Testis (tissue), 3 donors: Measurements from ENCODE around the gene ASB3. TPM values are rescaled to one million over a fixed set of nuclear protein-coding genes. Genes with fewer than 3 reads are reported as not detected.

Experiments used
- DNase-seq: peaks from one replicate; pipeline ENCODE4 v3.0.0-alpha.2; 2019
- H3K27ac ChIP-seq, 2 donors: fragments of 200-600 bp; sonication (generic); one replicate each; pipeline ENCODE4 v1.5.1; 2019
- H3K27me3 ChIP-seq: fragments of 200-600 bp; sonication (generic); one replicate; pipeline ENCODE4 v1.5.1; 2019
- H3K36me3 ChIP-seq: fragments of 200-600 bp; sonication (generic); one replicate; pipeline ENCODE4 v1.5.1; 2017; ENCODE audit warnings: low read depth; ENCODE audit errors: missing control alignments
- H3K4me1 ChIP-seq: fragments of 200-600 bp; sonication (generic); one replicate; pipeline ENCODE4 v1.5.1; 2019
- H3K4me3 ChIP-seq, 2 donors: fragments of 200-600 bp; sonication (generic); one replicate each; pipeline ENCODE4 v1.5.1; 2017 to 2019
- H3K9me3 ChIP-seq: fragments of 200-600 bp; sonication (generic); one replicate; pipeline ENCODE4 v1.5.1; 2017
- CTCF ChIP-seq, 3 experiments: fragments of 450-650 bp in 2 of 3; fragments of 200-600 bp in 1 of 3; sonication (generic) in 1 of 3; IDR thresholded peaks; one replicate each; pipeline ENCODE4 v1.5.1; 2016 to 2019; ENCODE audit warnings: antibody characterized with exemption in 3 of 3, mild to moderate bottlenecking in 2 of 3, moderate library complexity in 1 of 3
- POLR2A ChIP-seq: fragments of 450-650 bp; IDR thresholded peaks from one replicate; pipeline ENCODE4 v1.6.1; 2017; ENCODE audit warnings: antibody characterized with exemption, mild to moderate bottlenecking, moderate library complexity
- WGBS, 2 donors: methylation state at CpG; one replicate each; pipeline ENCODE4 v1.1.5; 2018; 5-methylcytosine and 5-hydroxymethylcytosine counted together
- intact Hi-C: fragments of 100-400 bp; cut with DNase I; formaldehyde crosslinking; loops from one replicate; pipeline ENCODE4 v1.15.1; 2023; ENCODE audit warnings: low total_unique reads
- polyA plus RNA-seq: library from polyadenylated mRNA; stranded (reverse); fragments of 350-450 nt; fragmentation: Illumina TruSeq; extraction: RNeasy Lipid Tissue Mini Kit (QIAGEN cat#74804); gene quantifications from one replicate; pipeline ENCODE4 v1.2.3, GENCODE V29; 2014; ENCODE audit warnings: low read depth, low replicate concordance; ENCODE audit not compliant: insufficient read depth
- total RNA-seq, 2 donors: library from RNA; depleted of rRNA; stranded (reverse); fragments of >200 nt; gene quantifications; one replicate each; pipeline ENCODE4 v1.2.3, GENCODE V29; 2016

The ASB3 gene
- total and polyA plus RNA-seq, 3 donors from 2014 or later = 26.9 to 31.8 (median 29.0) TPM

- H3K36me3 ChIP-seq = no peaks in the 10 kb centered on the region
- H3K4me3 ChIP-seq = no peak overlapping the region
- intact Hi-C loops = no loop called here
- WGBS, 2 donors = 78 to 86% methylated on average over 4 of the region's 4 CpGs
- H3K4me1 ChIP-seq = no peaks in the 10 kb centered on the region
- DNase-seq = no peak
- TF ChIP-seq POLR2A (no peak), CTCF (IDR thresholded peaks at IDR 0.05) (no peak)
- no peaks in the 10 kb centered on the region for H3K9me3 ChIP-seq
- no peak overlapping the region for H3K27ac ChIP-seq
- H3K27me3 ChIP-seq = no peaks in the 10 kb centered on the region
Measured at GRCh38 chr2:53632126-53632460, 154.7 kb downstream of the ASB3 start.

GRCh38 chr2:53631313-53632125, 155.2 kb downstream of the ASB3 start:
- no peak for DNase-seq
- no peak for TF ChIP-seq CTCF (IDR thresholded peaks at IDR 0.05)
- TF ChIP-seq POLR2A = no peak
- intact Hi-C loops = no loop called here

GRCh38 chr2:53630026-53630606, 156.6 kb downstream of the ASB3 start:
- no peaks in the 10 kb centered on the region for H3K36me3 ChIP-seq
- H3K4me1 ChIP-seq = no peaks in the 10 kb centered on the region
- intact Hi-C loops = no loop called here
- TF ChIP-seq CTCF (IDR thresholded peaks at IDR 0.05) (no peak), POLR2A (no peak)
- H3K27ac ChIP-seq = no peak overlapping the region
- H3K4me3 ChIP-seq = no peak overlapping the region
- H3K9me3 ChIP-seq = no peaks in the 10 kb centered on the region
- 77 to 87% methylated on average over 7 of the region's 7 CpGs for WGBS, 2 donors
- no peaks in the 10 kb centered on the region for H3K27me3 ChIP-seq
- no peak for DNase-seq

More at GRCh38 chr2:53631313-53632125, 155.2 kb downstream of the ASB3 start:
- no peaks in the 10 kb centered on the region for H3K36me3 ChIP-seq
- no peaks in the 10 kb centered on the region for H3K9me3 ChIP-seq
- H3K27me3 ChIP-seq = no peaks in the 10 kb centered on the region
- no peaks in the 10 kb centered on the region for H3K4me1 ChIP-seq
- WGBS, 2 donors = 90 to 95% methylated on average over 3 of the region's 3 CpGs
- H3K27ac ChIP-seq = no peak overlapping the region
- H3K4me3 ChIP-seq = no peak overlapping the region

GRCh38 chr2:53629501-53629900, 157.3 kb downstream of the ASB3 start:
- no peaks in the 10 kb centered on the region for H3K4me1 ChIP-seq
- no peaks in the 10 kb centered on the region for H3K36me3 ChIP-seq
- DNase-seq = no peak
- WGBS, 2 donors = 69 to 70% methylated on average over 4 of the region's 4 CpGs
- no peaks in the 10 kb centered on the region for H3K27me3 ChIP-seq
- H3K27ac ChIP-seq = no peak overlapping the region
- H3K4me3 ChIP-seq = no peak overlapping the region
- no peak for TF ChIP-seq CTCF (IDR thresholded peaks at IDR 0.05)
- TF ChIP-seq POLR2A = no peak
- intact Hi-C loops = no loop called here
- H3K9me3 ChIP-seq = no peaks in the 10 kb centered on the region
